Common myeloid progenitor, CD34-positive (primary cell): Measurements from ENCODE around the gene CBY3.
A peak's percentile ranks its signal among the peaks of the same experiment; 100 is the strongest.
"Not testable (repeated sequence)": the region's sequence is repeated elsewhere in the genome, so short reads cannot be mapped to it uniquely, and the experiment has no call there.

Experiments
- CTCF ChIA-PET: fragments of 350-600 bp; sonication (Branson Sonifier 250); formaldehyde crosslinking; loops from one replicate; lab custom pipeline; 2021; ENCODE audit warnings: antibody characterized with exemption; lab: Charles Lee
- POLR2A ChIA-PET: fragments of 350-600 bp; sonication (Branson Sonifier 250); formaldehyde crosslinking; loops from one replicate; lab custom pipeline; 2021; ENCODE audit warnings: antibody characterized with exemption; lab: Charles Lee
- DNase-seq, 3 donors: peaks; one replicate each; pipeline versions ENCODE4 v3.0.0 to v3.0.0-alpha.2; 2013
- H3K27ac ChIP-seq, 2 experiments: 1 replicate in 1 of 2; 2 replicates in 1 of 2; pipeline ENCODE4 v1.7.0; 2013; ENCODE audit warnings: inconsistent platforms in 2 of 2, low read length in 2 of 2, mild to moderate bottlenecking in 2 of 2, low read depth in 1 of 2, moderate library complexity in 1 of 2; ENCODE audit not compliant: severe bottlenecking in 2 of 2, insufficient read depth in 1 of 2, poor library complexity in 1 of 2
- H3K27me3 ChIP-seq, 5 experiments: replicated peaks in 2 of 5; 1 replicate in 3 of 5; 2 replicates in 2 of 5; pipeline versions ENCODE4 v1.6.1 to v1.7.0; 2013; ENCODE audit warnings: low read length in 4 of 5, mild to moderate bottlenecking in 2 of 5, moderate library complexity in 2 of 5, inconsistent platforms in 1 of 5; ENCODE audit not compliant: insufficient read depth in 5 of 5, control insufficient read depth in 4 of 5
- H3K36me3 ChIP-seq, 4 experiments: 1 replicate in 2 of 4; 2 replicates in 2 of 4; pipeline versions ENCODE4 v1.6.1 to v1.7.0; 2013; ENCODE audit warnings: low read length in 3 of 4, control low read depth in 1 of 4, mild to moderate bottlenecking in 1 of 4; ENCODE audit not compliant: control insufficient read depth in 4 of 4, insufficient read depth in 4 of 4
- H3K4me1 ChIP-seq, 4 experiments: 1 replicate in 3 of 4; 2 replicates in 1 of 4; pipeline versions ENCODE4 v1.6.1 to v1.7.1; 2013; ENCODE audit warnings: low read length in 3 of 4, mild to moderate bottlenecking in 3 of 4, control low read depth in 1 of 4, inconsistent platforms in 1 of 4, moderate library complexity in 1 of 4; ENCODE audit not compliant: control insufficient read depth in 4 of 4, insufficient read depth in 4 of 4; ENCODE audit errors: control extremely low read depth in 1 of 4
- H3K4me3 ChIP-seq, 7 experiments: 1 replicate in 4 of 7; 2 replicates in 3 of 7; pipeline versions ENCODE4 v1.5.1 to v1.7.0; 2013; ENCODE audit warnings: mild to moderate bottlenecking in 7 of 7, low read length in 6 of 7, moderate library complexity in 6 of 7, inconsistent platforms in 2 of 7, low read depth in 2 of 7, control low read depth in 1 of 7; ENCODE audit not compliant: insufficient read depth in 4 of 7, control insufficient read depth in 1 of 7; ENCODE audit errors: extremely low read depth in 1 of 7
- H3K9me3 ChIP-seq, 5 experiments: 1 replicate in 4 of 5; 2 replicates in 1 of 5; pipeline versions ENCODE4 v1.6.1 to v1.7.1; 2013; ENCODE audit warnings: low read length in 4 of 5, mild to moderate bottlenecking in 2 of 5, inconsistent platforms in 1 of 5, low read depth in 1 of 5, moderate library complexity in 1 of 5; ENCODE audit not compliant: control insufficient read depth in 4 of 5, insufficient read depth in 2 of 5; ENCODE audit errors: control extremely low read depth in 1 of 5
- WGBS: methylation state at CpG from one replicate; pipeline ENCODE4 v1.1.5; 2013; ENCODE audit not compliant: insufficient coverage; 5-methylcytosine and 5-hydroxymethylcytosine counted together

Gene CBY3

GRCh38 chr5:179679014-179679674, 1.7 kb downstream of the CBY3 start:
- Histone ChIP-seq H3K27ac (peak overlapping the region in 1 of 2 experiments; percentile 43), H3K9me3 (no peaks in the 10 kb centered on the region), H3K4me1 (peaks cover 0 to 34% (median 27%) of the 10 kb centered on the region in 4 experiments), H3K4me3 (peak overlapping the region in 6 of 7 experiments; percentile 24 to 98 (median 86)), H3K27me3 (no peaks in the 10 kb centered on the region), H3K36me3 (peaks cover 0 to 8% (median 5%) of the 10 kb centered on the region in 4 experiments)
- DNase-seq: peak; percentile 71 to 78 (median 73)
- ChIA-PET POLR2A (interaction anchor here (0.5 to 2.0 kb wide), 3 partner anchors 18 to 55 kb away, joined by 3 to 9 read pairs (median 4); partner anchors contain the start of gene HNRNPH1), CTCF (interaction anchor here (1.4 to 5.2 kb wide), 8 partner anchors 11 to 53 kb away, joined by 4 to 41 read pairs (median 8); partner anchors contain the start of gene MAML1)
- WGBS: 22% methylated on average over 29 of the region's 41 CpGs

GRCh38 chr5:179678223-179679013, 2.4 kb downstream of the CBY3 start:
- CTCF ChIA-PET: interaction anchor here (0.9 to 5.2 kb wide), 8 partner anchors 11 to 54 kb away, joined by 3 to 41 read pairs (median 6); partner anchors contain the start of gene MAML1
- H3K36me3 ChIP-seq: peaks cover 0 to 8% (median 5%) of the 10 kb centered on the region in 4 experiments
- H3K27me3 ChIP-seq: no peaks in the 10 kb centered on the region
- H3K9me3 ChIP-seq: no peaks in the 10 kb centered on the region
- POLR2A ChIA-PET: interaction anchor here (0.5 to 2.0 kb wide), 5 partner anchors 10 to 55 kb away, joined by 3 to 9 read pairs (median 4); partner anchors contain the start of gene HNRNPH1
- H3K4me1 ChIP-seq: peaks cover 0 to 34% (median 27%) of the 10 kb centered on the region in 4 experiments
- 1% methylated on average over 68 of the region's 78 CpGs for WGBS
- peak overlapping the region; percentile 68 to 87 for H3K27ac ChIP-seq
- H3K4me3 ChIP-seq: peak overlapping the region; percentile 48 to 98 (median 85)
- DNase-seq: peak; percentile 96 to 98 (median 97)

GRCh38 chr5:179668391-179668790, 12.4 kb downstream of the CBY3 start:
- ChIA-PET POLR2A (interaction anchor here (1.0 to 1.7 kb wide), 2 partner anchors 10 to 45 kb away, joined by 3 to 5 read pairs; partner anchors contain the start of gene HNRNPH1), CTCF (interaction anchor here (0.7 to 7.2 kb wide), 8 partner anchors 9 to 71 kb away, joined by 3 to 41 read pairs (median 6); partner anchors contain the start of genes CBY3 and HNRNPH1)
- H3K27ac ChIP-seq: no peak overlapping the region
- WGBS: 78% methylated on average over 6 of the region's 7 CpGs
- H3K4me1 ChIP-seq: peaks cover 0 to 4% (median 0%) of the 10 kb centered on the region in 4 experiments
- no peaks in the 10 kb centered on the region for H3K27me3 ChIP-seq
- no peak overlapping the region for H3K4me3 ChIP-seq
- DNase-seq: peak; percentile 69 to 80 (median 73)
- H3K9me3 ChIP-seq: no peaks in the 10 kb centered on the region
- peaks cover 0 to 22% (median 13%) of the 10 kb centered on the region in 4 experiments for H3K36me3 ChIP-seq

DNA sequence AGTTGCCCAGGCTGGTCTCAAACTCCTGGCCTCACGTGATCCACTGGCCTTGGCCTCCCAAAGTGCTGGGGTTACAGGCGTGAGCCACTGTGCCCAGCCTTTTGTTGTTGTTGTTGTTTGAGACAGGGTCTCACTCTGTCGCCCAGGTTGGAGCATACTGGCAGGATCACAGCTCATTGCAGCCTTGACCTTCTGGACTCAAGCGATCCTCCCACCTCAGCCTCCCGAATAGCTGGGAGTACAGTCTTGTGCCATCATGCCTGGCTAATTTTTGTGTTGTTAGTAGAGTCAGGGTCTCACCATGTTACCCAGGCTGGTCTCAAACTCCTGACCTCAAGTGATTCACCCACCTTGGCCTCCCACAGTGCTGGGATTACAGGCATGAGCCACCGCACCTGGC, 19.2 kb downstream of the CBY3 start:
- not testable (repeated sequence) for H3K27ac ChIP-seq, H3K4me1 ChIP-seq, DNase-seq, H3K9me3 ChIP-seq, H3K27me3 ChIP-seq, H3K4me3 ChIP-seq
- ChIA-PET POLR2A (interaction anchor here (0.6 kb wide), 1 partner anchor 11 kb away, joined by 6 read pairs; no protein-coding TSS in a partner anchor), CTCF (interaction anchor here (0.9 to 1.4 kb wide), 3 partner anchors 23 to 189 kb away, joined by 3 read pairs; no protein-coding TSS in a partner anchor)
- H3K36me3 ChIP-seq: peaks cover 0 to 21% (median 15%) of the 10 kb centered on the region in 4 experiments
- 92% methylated on average over 4 of the region's 6 CpGs for WGBS

GRCh38 chr5:179658179-179658856, 22.5 kb downstream of the CBY3 start:
- peak overlapping the region in 1 of 2 experiments; percentile 39 for H3K27ac ChIP-seq
- peak; percentile 19 to 56 (median 55) for DNase-seq

GRCh38 chr5:179657302-179658178, 23.3 kb downstream of the CBY3 start:
- DNase-seq, H3K36me3 ChIP-seq, H3K4me1 ChIP-seq, H3K27ac ChIP-seq, H3K9me3 ChIP-seq, H3K27me3 ChIP-seq, CTCF ChIA-PET, POLR2A ChIA-PET: not testable (repeated sequence)
- WGBS: no CpG with 5 or more reads among the region's 50 CpGs
- peak overlapping the region in 2 of 7 experiments; percentile 11 to 66 for H3K4me3 ChIP-seq

More at GRCh38 chr5:179658179-179658856, 22.5 kb downstream of the CBY3 start:
- H3K9me3 ChIP-seq, POLR2A ChIA-PET, H3K4me1 ChIP-seq, H3K36me3 ChIP-seq, H3K27me3 ChIP-seq: not testable (repeated sequence)
- CTCF ChIA-PET: interaction anchor here (2.2 kb wide), 1 partner anchor 10 kb away, joined by 6 read pairs; no protein-coding TSS in a partner anchor
- peak overlapping the region; percentile 23 to 88 (median 63) for H3K4me3 ChIP-seq
- 0% methylated on average over 9 of the region's 29 CpGs for WGBS
